ENCODE data around the gene RMI2. TPM values are rescaled to one million over a fixed set of nuclear protein-coding genes. Genes with fewer than 3 reads are reported as not detected.

RMI2 gene
- total RNA-seq, 1 donor from 2014 or later, result 10.5 TPM

DNA sequence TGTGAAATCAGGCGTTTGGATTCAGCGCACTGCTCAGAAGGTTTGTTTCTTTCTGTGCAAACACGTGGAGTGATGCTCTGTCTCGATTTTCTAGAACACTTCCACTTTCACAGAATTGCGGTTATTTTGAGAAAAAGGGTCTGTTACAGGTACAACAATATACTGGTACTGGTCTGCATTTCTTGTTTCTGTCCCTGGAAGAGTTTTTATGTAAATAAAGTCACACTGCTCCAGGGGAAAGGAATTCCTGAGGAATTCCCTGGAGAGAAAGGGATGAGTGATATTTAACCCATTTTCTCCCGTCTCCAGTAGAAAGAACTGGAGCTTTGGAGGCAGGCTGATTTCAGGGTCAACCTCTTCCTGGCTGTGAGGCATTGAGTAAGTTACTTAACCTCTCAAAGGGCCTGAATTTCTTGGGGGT, 16.2 kb upstream of the RMI2 start:
- peak overlapping the region; percentile 62 for H3K4me3 Mint-ChIP-seq (ENCODE audit: unreplicated experiment)
- peak overlapping the region; percentile 53 for H3K27ac Mint-ChIP-seq (ENCODE audit: unreplicated experiment)
- H3K4me1 Mint-ChIP-seq (ENCODE audit: unreplicated experiment), result peaks cover 12% of the 10 kb centered on the region
- H3K27me3 Mint-ChIP-seq (ENCODE audit: unreplicated experiment), result peaks cover 2% of the 10 kb centered on the region
- no peaks in the 10 kb centered on the region for H3K36me3 Mint-ChIP-seq (ENCODE audit: low read depth, unreplicated experiment)
- DNase-seq (ENCODE audit: low spot score), result no peak
- TF ChIP-seq, protein P1, sequence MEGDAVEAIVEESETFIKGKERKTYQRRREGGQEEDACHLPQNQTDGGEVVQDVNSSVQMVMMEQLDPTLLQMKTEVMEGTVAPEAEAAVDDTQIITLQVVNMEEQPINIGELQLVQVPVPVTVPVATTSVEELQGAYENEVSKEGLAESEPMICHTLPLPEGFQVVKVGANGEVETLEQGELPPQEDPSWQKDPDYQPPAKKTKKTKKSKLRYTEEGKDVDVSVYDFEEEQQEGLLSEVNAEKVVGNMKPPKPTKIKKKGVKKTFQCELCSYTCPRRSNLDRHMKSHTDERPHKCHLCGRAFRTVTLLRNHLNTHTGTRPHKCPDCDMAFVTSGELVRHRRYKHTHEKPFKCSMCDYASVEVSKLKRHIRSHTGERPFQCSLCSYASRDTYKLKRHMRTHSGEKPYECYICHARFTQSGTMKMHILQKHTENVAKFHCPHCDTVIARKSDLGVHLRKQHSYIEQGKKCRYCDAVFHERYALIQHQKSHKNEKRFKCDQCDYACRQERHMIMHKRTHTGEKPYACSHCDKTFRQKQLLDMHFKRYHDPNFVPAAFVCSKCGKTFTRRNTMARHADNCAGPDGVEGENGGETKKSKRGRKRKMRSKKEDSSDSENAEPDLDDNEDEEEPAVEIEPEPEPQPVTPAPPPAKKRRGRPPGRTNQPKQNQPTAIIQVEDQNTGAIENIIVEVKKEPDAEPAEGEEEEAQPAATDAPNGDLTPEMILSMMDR (IDR thresholded peaks at IDR 0.05; ENCODE audit: unreplicated experiment), result no peak
- no peaks in the 10 kb centered on the region for H3K9me3 Mint-ChIP-seq (ENCODE audit: unreplicated experiment)

DNA sequence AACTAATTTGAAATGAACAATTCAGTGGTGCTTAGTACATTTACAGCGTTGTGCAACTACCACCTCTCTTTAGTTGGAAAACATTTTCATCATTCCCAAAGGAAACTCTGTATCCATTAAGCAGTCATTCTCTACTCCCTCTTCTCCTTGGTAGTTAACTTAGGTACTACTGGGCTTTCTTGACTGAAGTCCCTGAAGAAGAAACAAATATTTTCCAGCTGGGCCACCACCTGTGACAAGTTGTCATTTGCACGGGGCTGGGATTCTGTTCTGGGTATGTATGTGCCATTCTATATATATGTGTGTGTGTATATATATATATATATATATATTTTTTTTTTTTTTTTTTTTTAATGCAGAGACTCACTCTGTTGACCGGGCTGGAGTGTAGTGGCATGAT, 15.4 kb upstream of the RMI2 start:
- TF ChIP-seq, protein P1 (IDR thresholded peaks at IDR 0.05; ENCODE audit: unreplicated experiment), result no peak

DNA sequence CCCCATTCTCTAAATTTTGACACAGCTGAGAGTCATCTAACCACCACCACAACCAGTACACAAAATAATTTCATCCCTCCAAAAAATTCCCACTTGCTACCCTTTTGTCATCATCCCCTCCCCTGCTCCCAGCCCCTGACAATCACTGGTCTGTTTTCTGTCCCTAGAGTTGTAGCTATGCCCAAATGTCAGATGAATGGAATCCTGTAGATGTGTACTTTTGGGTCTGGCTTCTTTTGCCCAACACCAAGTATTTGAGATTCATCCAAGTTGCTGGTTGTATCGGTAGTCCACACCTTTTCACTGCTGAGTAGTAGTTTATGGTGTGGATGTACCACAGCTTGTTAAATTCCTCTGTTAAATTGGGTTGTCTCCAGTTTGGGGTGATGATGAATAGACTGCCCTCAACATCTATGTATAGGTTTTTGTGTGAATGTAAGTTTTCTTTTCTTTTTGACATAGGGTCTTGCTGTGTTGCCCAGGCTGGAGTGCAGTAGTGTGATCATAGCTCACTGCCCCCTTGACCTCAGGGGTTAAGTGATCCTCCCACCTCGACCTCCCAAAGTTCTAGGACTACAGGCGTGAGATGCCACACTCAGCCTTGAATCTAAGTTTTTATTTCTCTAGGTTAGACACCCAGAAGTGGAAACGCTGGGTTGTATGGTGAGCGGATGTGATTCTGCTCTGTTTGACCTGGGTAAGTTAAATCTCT, 14.6 kb upstream of the RMI2 start:
- H3K4me1 Mint-ChIP-seq (ENCODE audit: unreplicated experiment), result peaks cover 12% of the 10 kb centered on the region
- peak overlapping the region; percentile 17 for H3K27ac Mint-ChIP-seq (ENCODE audit: unreplicated experiment)
- H3K4me3 Mint-ChIP-seq (ENCODE audit: unreplicated experiment), result no peak overlapping the region
- H3K36me3 Mint-ChIP-seq (ENCODE audit: low read depth, unreplicated experiment), result no peaks in the 10 kb centered on the region
- no peaks in the 10 kb centered on the region for H3K9me3 Mint-ChIP-seq (ENCODE audit: unreplicated experiment)
- TF ChIP-seq, protein P1 (IDR thresholded peaks at IDR 0.05; ENCODE audit: unreplicated experiment), result no peak
- H3K27me3 Mint-ChIP-seq (ENCODE audit: unreplicated experiment), result peaks cover 2% of the 10 kb centered on the region
- no peak for DNase-seq (ENCODE audit: low spot score)

More for the DNA sequence above, 15.4 kb upstream of the RMI2 start:
- Mint-ChIP-seq H3K36me3 (ENCODE audit: low read depth, unreplicated experiment) (no peaks in the 10 kb centered on the region), H3K27me3 (ENCODE audit: unreplicated experiment) (peaks cover 2% of the 10 kb centered on the region), H3K27ac (ENCODE audit: unreplicated experiment) (no peak overlapping the region), H3K4me3 (ENCODE audit: unreplicated experiment) (no peak overlapping the region), H3K4me1 (ENCODE audit: unreplicated experiment) (peaks cover 12% of the 10 kb centered on the region), H3K9me3 (ENCODE audit: unreplicated experiment) (no peaks in the 10 kb centered on the region)
- no peak for DNase-seq (ENCODE audit: low spot score)

DNA sequence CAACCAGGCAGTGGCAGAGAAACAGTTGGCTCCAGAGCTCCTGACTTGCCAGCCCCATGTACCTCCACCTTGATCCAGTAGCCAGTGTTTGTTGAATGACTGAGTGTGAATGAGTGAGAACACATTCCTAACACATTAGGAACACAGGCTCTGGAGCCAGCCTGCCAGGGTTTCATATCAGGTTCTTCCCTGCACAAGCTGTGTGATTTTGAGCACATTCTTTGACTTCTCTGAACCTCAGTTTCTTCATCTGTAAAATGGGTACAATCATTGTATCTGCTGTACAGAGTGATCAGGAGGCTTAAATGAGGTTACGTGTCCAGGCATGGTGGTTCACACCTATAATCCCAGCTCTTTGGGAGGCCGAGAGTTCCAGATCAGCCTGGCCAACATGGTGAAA, 13.3 kb upstream of the RMI2 start:
- Mint-ChIP-seq H3K9me3 (ENCODE audit: unreplicated experiment) (no peaks in the 10 kb centered on the region), H3K27me3 (ENCODE audit: unreplicated experiment) (peaks cover 3% of the 10 kb centered on the region), H3K4me1 (ENCODE audit: unreplicated experiment) (peaks cover 12% of the 10 kb centered on the region), H3K4me3 (ENCODE audit: unreplicated experiment) (no peak overlapping the region), H3K36me3 (ENCODE audit: low read depth, unreplicated experiment) (no peaks in the 10 kb centered on the region), H3K27ac (ENCODE audit: unreplicated experiment) (no peak overlapping the region)
- no peak for DNase-seq (ENCODE audit: low spot score)
- TF ChIP-seq, protein P1 (IDR thresholded peaks at IDR 0.05; ENCODE audit: unreplicated experiment), result no peak

DNA sequence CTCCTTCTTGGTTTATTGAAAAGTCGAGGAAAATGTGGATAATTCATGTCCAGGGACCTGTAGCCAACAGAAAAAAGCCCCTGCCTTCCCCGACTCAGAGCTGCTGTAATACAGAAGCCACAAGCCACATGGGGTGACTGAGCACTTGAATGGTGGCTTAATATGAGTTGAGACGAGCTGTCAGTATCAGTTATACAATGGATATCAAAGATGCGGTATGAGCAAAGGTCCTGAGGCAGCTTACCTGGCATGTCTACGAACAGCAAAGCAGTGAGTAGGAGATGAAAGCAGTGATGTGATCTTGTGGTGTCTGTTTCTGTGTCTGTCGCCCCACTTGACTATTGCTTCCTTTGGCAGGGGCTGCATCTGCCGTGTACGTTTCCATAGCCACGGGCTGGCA, 12.2 kb upstream of the RMI2 start:
- TF ChIP-seq, protein P1 (IDR thresholded peaks at IDR 0.05; ENCODE audit: unreplicated experiment), result no peak
- Mint-ChIP-seq H3K9me3 (ENCODE audit: unreplicated experiment) (no peaks in the 10 kb centered on the region), H3K4me3 (ENCODE audit: unreplicated experiment) (no peak overlapping the region), H3K27me3 (ENCODE audit: unreplicated experiment) (peaks cover 3% of the 10 kb centered on the region), H3K27ac (ENCODE audit: unreplicated experiment) (no peak overlapping the region), H3K36me3 (ENCODE audit: low read depth, unreplicated experiment) (no peaks in the 10 kb centered on the region), H3K4me1 (ENCODE audit: unreplicated experiment) (peaks cover 11% of the 10 kb centered on the region)
- no peak for DNase-seq (ENCODE audit: low spot score)
